ENCODE measurements around the gene NOLC1.
A peak's percentile ranks its signal among the peaks of the same experiment; 100 is the strongest.

Gene NOLC1

GRCh38 chr10:102122450-102122849 lies 29.7 kb upstream of the NOLC1 start:
- DNase-seq, result no peak

GRCh38 chr10:102123223-102123622 lies 29.0 kb upstream of the NOLC1 start:
- DNase-seq, result no peak

DNA sequence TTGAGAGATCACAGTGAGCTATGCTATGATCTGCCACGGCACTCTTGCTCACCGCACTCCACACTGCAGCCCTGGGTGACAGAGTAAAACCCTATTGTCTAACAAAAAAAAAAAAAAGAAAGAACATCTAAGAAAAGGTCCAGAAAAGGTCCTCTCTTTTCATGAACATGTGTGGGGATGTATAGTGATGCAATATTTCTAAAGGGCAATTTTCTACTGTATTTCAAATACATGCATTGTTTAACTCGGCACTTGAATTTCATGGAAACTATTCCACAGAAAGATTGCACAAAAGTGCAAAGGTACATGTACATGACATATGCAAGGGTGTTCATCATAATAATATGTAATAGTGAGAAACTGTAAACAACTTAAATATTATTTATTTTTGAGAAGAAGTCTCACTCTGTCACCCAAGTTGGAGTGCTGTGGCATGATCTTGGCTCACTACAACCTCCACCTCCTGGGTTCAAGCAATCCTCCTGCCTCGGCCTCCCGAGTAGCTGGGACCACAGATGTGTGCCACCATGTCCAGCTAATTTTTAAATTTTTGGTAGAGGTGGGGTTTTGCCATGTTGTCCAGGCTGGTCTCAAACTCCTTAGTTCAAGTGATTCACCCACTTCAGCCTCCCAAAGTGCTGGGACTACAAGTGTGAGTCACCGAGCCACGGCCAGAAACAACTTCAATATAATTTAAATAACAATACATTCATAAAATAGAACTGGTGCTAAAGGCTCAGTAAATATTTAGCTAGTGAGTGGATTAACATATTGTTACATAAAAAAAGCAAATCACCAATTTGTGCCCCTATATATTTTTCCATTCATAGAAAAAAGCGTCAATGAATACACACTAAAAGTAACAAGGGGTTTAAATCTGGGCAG lies 20.7 kb upstream of the NOLC1 start:
- no peak for DNase-seq

DNA sequence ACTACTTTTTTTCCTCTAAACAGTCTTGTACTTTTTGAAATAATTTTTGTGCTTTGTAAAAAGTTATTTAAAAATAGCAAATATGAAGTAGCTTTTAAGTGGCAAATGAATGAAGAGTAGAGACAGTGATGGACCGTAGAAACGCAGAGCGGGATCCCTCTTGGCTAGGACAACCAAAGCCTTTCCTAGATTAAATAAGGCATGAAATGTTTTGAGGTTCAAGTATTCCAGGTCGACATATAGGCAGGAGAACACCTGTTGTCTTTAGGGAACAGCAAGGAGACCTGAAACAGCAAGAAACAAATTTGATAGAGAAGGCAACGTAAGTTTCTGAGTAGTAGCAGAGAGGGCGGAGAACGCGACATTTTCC lies 20.0 kb upstream of the NOLC1 start:
- DNase-seq, result no peak

GRCh38 chr10:102132563-102133372 lies 19.4 kb upstream of the NOLC1 start, which contains the start of gene PPRC1:
PPRC1 (plus strand) TSS chr10:102133040; CDS start chr10:102133069, 29 bp downstream.
- peak; percentile 97 for DNase-seq

DNA sequence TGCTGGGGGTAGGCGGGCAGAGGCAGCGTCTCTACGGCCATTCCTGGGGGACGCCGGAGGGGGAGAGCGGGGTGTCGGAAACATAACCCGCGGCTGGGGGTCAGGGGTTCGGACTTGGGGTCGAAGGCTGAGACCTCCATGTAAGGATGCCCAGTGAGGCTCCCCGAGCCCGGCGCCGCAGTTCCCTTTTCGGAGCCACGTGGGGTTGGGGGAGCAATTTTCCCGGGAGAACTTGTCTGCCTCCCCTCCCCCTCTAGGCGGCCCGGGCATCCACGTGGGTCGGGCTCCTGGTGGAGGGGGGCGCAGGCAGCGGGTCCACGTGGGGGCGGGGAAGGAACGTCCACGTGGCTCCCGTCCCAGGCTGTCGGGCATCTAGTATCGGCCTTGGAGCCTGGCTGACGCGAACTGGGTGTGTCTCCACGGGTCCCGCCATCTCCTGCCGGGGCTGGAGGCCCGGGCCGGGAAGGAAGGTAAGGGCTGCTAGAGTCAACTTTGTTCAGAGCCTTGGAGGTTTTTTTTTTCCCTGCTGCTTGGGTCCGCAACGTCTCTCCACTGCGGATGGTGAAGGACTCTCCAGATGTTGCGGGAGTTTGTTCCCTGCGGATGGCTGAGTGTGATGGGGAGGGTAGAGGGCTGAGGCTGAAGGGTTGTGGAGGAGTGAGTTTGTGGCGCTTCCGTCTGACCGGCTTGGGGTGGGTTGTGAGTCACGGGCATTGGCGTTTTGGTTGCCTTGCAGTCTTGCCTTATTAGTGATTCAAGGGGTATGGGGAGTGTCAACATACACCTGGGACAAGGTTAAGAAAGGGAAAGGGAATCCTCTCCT lies 18.6 kb upstream of the NOLC1 start:
- DNase-seq, result peak; percentile 45

DNA sequence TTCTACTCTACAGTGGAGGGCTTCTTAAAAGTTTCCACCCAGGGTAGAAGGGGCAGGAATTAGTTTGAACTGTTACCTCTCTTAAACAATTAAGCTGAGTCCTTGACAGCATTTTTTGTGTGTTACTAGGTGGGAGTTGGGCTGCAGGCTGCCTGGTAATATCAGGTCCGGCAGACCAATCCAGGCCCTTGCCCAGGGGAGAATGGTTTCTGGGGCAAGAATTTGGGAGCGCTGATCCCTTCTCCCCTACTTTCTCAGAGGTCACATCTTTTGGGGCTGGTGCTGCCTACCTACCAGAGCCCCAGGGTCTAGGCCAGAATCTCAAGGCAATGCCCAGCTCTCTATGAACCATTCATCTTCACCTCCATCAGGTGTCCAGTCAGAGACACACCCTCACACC lies 17.8 kb upstream of the NOLC1 start:
- DNase-seq, result no peak

DNA sequence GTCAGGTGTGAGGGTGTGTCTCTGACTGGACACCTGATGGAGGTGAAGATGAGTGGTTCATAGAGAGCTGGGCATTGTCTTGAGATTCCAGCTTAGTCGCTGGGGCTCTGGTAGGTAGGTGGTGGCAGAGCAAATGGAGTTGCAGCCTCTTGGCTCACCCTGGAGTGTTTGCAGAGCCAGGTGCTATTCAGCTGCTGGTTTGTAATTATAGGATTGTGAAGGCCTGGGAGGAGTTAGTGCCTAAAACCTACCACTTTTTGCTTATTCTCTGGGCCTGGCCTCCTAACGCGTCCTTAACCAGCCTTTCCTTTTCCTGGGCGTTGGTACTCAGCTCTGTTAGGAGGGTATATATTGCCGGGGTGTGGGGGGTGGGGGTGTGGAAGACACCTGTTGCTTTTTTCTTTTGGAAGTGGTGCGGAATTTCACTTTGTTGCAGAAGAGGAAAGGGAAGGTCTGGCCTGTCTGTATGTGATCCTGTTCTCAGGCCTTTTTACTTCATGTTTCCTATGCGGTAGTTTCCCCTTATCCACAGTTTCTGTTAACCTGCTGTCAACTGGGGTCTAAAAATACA lies 16.1 kb upstream of the NOLC1 start:
- no peak for DNase-seq

DNA sequence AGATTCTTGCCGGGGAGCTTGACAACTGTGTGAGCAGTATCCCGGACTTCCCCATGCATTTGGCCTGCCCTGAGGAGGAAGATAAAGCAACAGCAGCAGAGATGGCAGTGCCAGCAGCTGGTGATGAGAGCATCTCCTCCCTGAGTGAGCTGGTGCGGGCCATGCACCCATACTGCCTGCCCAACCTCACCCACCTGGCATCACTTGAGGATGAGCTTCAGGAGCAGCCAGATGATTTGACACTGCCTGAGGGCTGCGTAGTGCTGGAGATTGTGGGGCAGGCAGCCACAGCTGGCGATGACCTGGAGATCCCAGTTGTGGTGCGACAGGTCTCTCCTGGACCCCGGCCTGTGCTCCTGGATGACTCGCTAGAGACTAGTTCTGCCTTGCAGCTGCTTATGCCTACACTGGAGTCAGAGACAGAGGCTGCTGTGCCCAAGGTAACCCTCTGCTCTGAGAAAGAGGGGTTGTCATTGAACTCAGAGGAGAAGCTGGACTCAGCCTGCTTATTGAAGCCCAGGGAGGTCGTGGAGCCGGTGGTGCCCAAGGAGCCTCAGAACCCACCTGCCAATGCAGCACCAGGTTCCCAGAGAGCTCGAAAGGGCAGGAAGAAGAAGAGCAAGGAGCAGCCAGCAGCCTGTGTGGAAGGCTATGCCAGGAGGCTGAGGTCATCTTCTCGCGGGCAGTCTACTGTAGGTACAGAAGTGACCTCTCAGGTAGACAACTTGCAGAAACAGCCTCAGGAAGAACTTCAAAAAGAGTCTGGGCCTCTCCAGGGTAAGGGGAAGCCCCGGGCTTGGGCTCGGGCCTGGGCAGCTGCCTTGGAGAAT lies 12.7 kb upstream of the NOLC1 start:
- no peak for DNase-seq

- no peak for DNase-seq
Measured at GRCh38 chr10:102140218-102140617, 12.0 kb upstream of the NOLC1 start.

DNA sequence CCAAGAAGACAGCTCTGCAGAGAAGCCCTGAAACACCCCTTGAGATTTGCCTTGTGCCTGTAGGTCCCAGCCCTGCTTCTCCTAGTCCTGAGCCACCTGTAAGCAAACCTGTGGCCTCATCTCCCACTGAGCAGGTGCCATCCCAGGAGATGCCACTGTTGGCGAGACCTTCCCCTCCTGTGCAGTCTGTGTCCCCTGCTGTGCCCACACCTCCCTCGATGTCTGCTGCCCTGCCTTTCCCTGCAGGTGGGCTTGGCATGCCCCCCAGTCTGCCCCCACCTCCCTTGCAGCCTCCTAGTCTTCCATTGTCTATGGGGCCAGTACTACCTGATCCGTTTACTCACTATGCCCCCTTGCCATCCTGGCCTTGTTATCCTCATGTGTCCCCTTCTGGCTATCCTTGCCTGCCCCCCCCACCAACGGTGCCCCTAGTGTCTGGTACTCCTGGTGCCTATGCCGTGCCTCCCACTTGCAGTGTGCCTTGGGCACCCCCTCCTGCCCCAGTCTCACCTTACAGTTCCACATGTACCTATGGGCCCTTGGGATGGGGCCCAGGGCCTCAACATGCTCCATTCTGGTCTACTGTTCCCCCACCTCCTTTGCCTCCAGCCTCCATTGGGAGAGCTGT lies 11.2 kb upstream of the NOLC1 start:
- no peak for DNase-seq

- no peak for DNase-seq
Measured at GRCh38 chr10:102141583-102142107, 10.5 kb upstream of the NOLC1 start.

DNA sequence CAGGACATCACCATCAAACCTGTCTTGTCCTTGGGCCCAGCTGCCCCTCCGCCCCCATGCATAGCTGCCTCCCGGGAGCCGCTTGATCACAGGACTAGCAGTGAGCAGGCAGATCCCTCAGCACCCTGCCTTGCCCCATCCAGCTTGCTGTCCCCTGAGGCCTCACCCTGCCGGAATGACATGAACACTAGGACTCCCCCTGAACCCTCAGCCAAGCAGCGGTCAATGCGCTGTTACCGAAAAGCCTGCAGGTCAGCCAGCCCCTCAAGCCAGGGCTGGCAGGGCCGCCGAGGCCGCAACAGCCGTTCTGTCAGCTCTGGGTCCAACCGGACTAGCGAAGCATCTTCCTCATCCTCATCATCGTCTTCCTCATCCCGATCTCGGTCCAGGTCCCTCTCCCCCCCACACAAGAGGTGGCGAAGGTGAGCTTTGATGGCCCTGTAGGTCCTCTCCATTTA lies 5.2 kb upstream of the NOLC1 start:
- DNase-seq, result no peak

GRCh38 chr10:102147561-102147960 lies 4.6 kb upstream of the NOLC1 start:
- DNase-seq, result no peak

- DNase-seq, result no peak
Measured at GRCh38 chr10:102148275-102148674, 3.9 kb upstream of the NOLC1 start.

DNA sequence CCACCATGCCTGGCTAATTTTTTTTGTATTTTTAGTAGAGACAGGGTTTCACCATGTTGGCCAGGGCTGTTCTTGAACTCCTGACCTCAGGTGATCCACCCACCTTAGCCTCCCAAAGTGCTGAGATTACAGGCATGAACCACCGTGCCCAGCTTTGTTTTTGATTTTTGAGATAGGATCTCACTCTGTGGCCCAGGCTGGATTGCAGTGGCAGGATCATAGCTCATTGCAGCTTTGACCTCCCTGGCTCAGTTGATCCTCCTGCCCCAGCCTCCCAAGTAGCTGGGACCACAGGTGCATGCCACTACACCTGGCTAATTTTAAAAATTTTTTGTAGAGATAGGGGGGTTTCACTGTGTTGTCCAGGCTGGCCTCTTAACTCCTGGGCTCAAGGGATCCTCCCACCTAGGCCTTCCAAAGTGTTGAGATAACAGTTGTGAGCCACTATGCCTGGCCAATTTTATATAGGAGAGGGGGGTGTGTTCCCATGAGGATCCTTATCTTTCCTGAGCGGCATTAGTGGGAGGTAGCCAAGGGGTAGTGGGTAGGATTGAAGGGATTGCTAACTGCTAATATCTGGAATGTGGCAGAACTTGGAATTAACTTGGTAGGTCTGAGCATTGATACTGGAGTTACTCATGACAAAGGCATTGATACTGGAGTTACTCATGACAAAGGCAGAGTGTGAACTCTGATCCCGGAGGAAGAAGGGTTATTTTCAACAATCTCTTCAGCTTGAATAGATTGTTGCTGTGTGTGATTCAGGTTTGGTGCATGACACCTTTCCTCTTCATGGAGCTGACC lies 1.0 kb upstream of the NOLC1 start:
- no peak for DNase-seq

DNA sequence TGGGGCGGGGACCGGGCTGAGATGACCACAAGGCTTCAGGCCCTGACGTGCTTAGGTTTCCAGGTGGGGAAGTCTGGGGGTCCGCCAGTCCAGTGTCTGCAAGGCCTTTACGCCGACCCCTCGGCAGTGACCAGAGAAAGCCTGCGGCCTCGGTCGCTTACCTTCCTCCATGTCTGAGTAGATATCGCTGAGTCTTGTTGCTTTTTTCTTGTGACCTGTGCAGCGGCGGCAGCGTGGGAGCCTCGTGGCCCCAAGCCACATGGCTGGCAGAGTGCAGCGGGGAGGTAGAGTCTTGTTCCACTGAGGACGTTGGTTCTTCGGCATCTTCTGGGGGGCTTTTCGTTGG lies 329 bp downstream of the NOLC1 start:
- no peak for DNase-seq

GRCh38 chr10:102153093-102153620 lies 968 bp downstream of the NOLC1 start:
- no peak for DNase-seq

- DNase-seq, result no peak
Measured at GRCh38 chr10:102154466-102155116, 2.4 kb downstream of the NOLC1 start.

Measured in CD4-positive, alpha-beta T cell treated with Interferon gamma for 1 hour (primary cell).